ENCODE results near the gene TMPRSS6. TPM values are rescaled to one million over a fixed set of nuclear protein-coding genes. Genes with fewer than 3 reads are reported as not detected.
A peak's percentile ranks its signal among the peaks of the same experiment; 100 is the strongest.

The TMPRSS6 gene
- total RNA-seq, 1 experiment from 2014 or later = not detected

- CTCF ChIA-PET = no interaction called here
- TF ChIP-seq, protein P1, sequence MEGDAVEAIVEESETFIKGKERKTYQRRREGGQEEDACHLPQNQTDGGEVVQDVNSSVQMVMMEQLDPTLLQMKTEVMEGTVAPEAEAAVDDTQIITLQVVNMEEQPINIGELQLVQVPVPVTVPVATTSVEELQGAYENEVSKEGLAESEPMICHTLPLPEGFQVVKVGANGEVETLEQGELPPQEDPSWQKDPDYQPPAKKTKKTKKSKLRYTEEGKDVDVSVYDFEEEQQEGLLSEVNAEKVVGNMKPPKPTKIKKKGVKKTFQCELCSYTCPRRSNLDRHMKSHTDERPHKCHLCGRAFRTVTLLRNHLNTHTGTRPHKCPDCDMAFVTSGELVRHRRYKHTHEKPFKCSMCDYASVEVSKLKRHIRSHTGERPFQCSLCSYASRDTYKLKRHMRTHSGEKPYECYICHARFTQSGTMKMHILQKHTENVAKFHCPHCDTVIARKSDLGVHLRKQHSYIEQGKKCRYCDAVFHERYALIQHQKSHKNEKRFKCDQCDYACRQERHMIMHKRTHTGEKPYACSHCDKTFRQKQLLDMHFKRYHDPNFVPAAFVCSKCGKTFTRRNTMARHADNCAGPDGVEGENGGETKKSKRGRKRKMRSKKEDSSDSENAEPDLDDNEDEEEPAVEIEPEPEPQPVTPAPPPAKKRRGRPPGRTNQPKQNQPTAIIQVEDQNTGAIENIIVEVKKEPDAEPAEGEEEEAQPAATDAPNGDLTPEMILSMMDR (IDR thresholded peaks at IDR 0.05; ENCODE audit: unreplicated experiment) = no peak
- H3K9me3 Mint-ChIP-seq (ENCODE audit: low read depth, unreplicated experiment) = no peaks in the 10 kb centered on the region
- H3K4me3 Mint-ChIP-seq (ENCODE audit: low read depth, unreplicated experiment) = no peak overlapping the region
- BruUV-seq (replicated peaks) = no TSS peak
- H3K27ac Mint-ChIP-seq (ENCODE audit: unreplicated experiment) = no peak overlapping the region
- DNase-seq = no peak
- no peaks in the 10 kb centered on the region for H3K36me3 Mint-ChIP-seq (ENCODE audit: insufficient read depth, unreplicated experiment)
- intact Hi-C loops (cut with micrococcal nuclease; ENCODE audit: unreplicated experiment) = no loop called here
- H3K4me1 Mint-ChIP-seq (ENCODE audit: low read depth, unreplicated experiment) = peaks cover 30% of the 10 kb centered on the region
- peaks cover 33% of the 10 kb centered on the region for H3K27me3 Mint-ChIP-seq (ENCODE audit: unreplicated experiment)
Observed at GRCh38 chr22:37064553-37064952, 45.0 kb downstream of the TMPRSS6 start.

- intact Hi-C loops (cut with micrococcal nuclease; ENCODE audit: unreplicated experiment) = no loop called here
- peaks cover 30% of the 10 kb centered on the region for H3K4me1 Mint-ChIP-seq (ENCODE audit: low read depth, unreplicated experiment)
- peaks cover 33% of the 10 kb centered on the region for H3K27me3 Mint-ChIP-seq (ENCODE audit: unreplicated experiment)
- peak; percentile 62 for DNase-seq
- no peak overlapping the region for H3K4me3 Mint-ChIP-seq (ENCODE audit: low read depth, unreplicated experiment)
- no peak overlapping the region for H3K27ac Mint-ChIP-seq (ENCODE audit: unreplicated experiment)
- BruUV-seq (replicated peaks) = no TSS peak
- H3K9me3 Mint-ChIP-seq (ENCODE audit: low read depth, unreplicated experiment) = no peaks in the 10 kb centered on the region
- no peaks in the 10 kb centered on the region for H3K36me3 Mint-ChIP-seq (ENCODE audit: insufficient read depth, unreplicated experiment)
- TF ChIP-seq, protein P1 (IDR thresholded peaks at IDR 0.05; ENCODE audit: unreplicated experiment) = no peak
- CTCF ChIA-PET = no interaction called here
Observed at GRCh38 chr22:37063431-37064420, 45.8 kb downstream of the TMPRSS6 start.

- no TSS peak for BruUV-seq (replicated peaks)
- no peak for DNase-seq
- Mint-ChIP-seq H3K9me3 (ENCODE audit: low read depth, unreplicated experiment) (no peaks in the 10 kb centered on the region), H3K4me1 (ENCODE audit: low read depth, unreplicated experiment) (peaks cover 30% of the 10 kb centered on the region), H3K36me3 (ENCODE audit: insufficient read depth, unreplicated experiment) (no peaks in the 10 kb centered on the region), H3K27ac (ENCODE audit: unreplicated experiment) (no peak overlapping the region), H3K4me3 (ENCODE audit: low read depth, unreplicated experiment) (no peak overlapping the region), H3K27me3 (ENCODE audit: unreplicated experiment) (peaks cover 25% of the 10 kb centered on the region)
- TF ChIP-seq, protein P1 (IDR thresholded peaks at IDR 0.05; ENCODE audit: unreplicated experiment) = no peak
- intact Hi-C loops (cut with micrococcal nuclease; ENCODE audit: unreplicated experiment) = no loop called here
- CTCF ChIA-PET = no interaction called here
Observed at GRCh38 chr22:37062702-37063381, 46.7 kb downstream of the TMPRSS6 start.

DNA sequence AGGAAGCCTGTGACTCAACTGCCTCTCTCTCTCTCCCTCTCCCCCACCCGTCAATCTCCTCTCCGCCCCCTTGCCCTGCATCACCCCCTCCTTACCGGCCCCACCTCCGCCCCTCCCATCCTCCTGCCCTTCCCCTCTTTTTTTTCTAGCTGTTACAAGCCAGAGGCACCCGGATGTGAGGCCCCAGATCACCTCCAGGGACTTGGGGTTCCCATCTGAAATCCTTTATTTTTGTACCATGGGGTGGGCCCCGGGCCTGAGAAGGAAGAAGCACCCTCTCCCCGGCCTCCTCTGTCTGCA lies 47.2 kb downstream of the TMPRSS6 start:
- Mint-ChIP-seq H3K27ac (ENCODE audit: unreplicated experiment) (no peak overlapping the region), H3K9me3 (ENCODE audit: low read depth, unreplicated experiment) (no peaks in the 10 kb centered on the region), H3K4me3 (ENCODE audit: low read depth, unreplicated experiment) (no peak overlapping the region), H3K27me3 (ENCODE audit: unreplicated experiment) (peaks cover 20% of the 10 kb centered on the region), H3K4me1 (ENCODE audit: low read depth, unreplicated experiment) (peaks cover 30% of the 10 kb centered on the region), H3K36me3 (ENCODE audit: insufficient read depth, unreplicated experiment) (no peaks in the 10 kb centered on the region)
- CTCF ChIA-PET = no interaction called here
- BruUV-seq (replicated peaks) = no TSS peak
- TF ChIP-seq, protein P1 (IDR thresholded peaks at IDR 0.05; ENCODE audit: unreplicated experiment) = no peak
- no peak for DNase-seq
- intact Hi-C loops (cut with micrococcal nuclease; ENCODE audit: unreplicated experiment) = no loop called here

Data from Calu3 (cell line).